H4 (cell line): ENCODE results near the gene KRTAP5-5. TPM values are rescaled to one million over a fixed set of nuclear protein-coding genes. Genes with fewer than 3 reads are reported as not detected.
A peak's percentile ranks its signal among the peaks of the same experiment; 100 is the strongest.
"Not testable (repeated sequence)": the region's sequence is repeated elsewhere in the genome, so short reads cannot be mapped to it uniquely, and the experiment has no call there.

ENCODE experiments used
- DNase-seq: peaks from one replicate; pipeline ENCODE4 v3.0.0-alpha.2; 2015; ENCODE audit warnings: low spot score
- total RNA-seq: library from RNA; depleted of rRNA; stranded (reverse); fragments of >200 nt; shearing (Covaris generic); gene quantifications from 2 replicates; pipeline ENCODE4 v1.2.3, GENCODE V29; 2014; rRNA removed

Gene KRTAP5-5
- total RNA-seq = not detected in 2 replicates

GRCh38 chr11:1629326-1630185 is at the start of gene KRTAP5-5:
Gene KRTAP5-5 (plus strand): TSS chr11:1629775. CDS start chr11:1629841, 66 bp downstream.
- no peak for DNase-seq

GRCh38 chr11:1581976-1582375 is 47.6 kb upstream of the KRTAP5-5 start:
- no peak for DNase-seq

GRCh38 chr11:1582909-1583308 is 46.7 kb upstream of the KRTAP5-5 start:
- not testable (repeated sequence) for DNase-seq

- not testable (repeated sequence) for DNase-seq
These were observed 44.8 kb upstream of the KRTAP5-5 start, which contains the start of gene KRTAP5-1 for GRCh38 chr11:1584661-1585370. Gene KRTAP5-1 (minus strand): TSS chr11:1585283. CDS start chr11:1585249, 34 bp downstream.

- no peak for DNase-seq
These were observed 42.9 kb upstream of the KRTAP5-5 start for GRCh38 chr11:1586699-1587098.

- DNase-seq = peak; percentile 48
These were observed 40.2 kb upstream of the KRTAP5-5 start for GRCh38 chr11:1589191-1589963.

- DNase-seq = no peak
These were observed 39.6 kb upstream of the KRTAP5-5 start for GRCh38 chr11:1589996-1590395.

- no peak for DNase-seq
These were observed 36.9 kb upstream of the KRTAP5-5 start for GRCh38 chr11:1592628-1593027.

GRCh38 chr11:1595994-1596575 is 33.5 kb upstream of the KRTAP5-5 start:
- DNase-seq = not testable (repeated sequence)

GRCh38 chr11:1596576-1597121 is 32.9 kb upstream of the KRTAP5-5 start:
- DNase-seq = not testable (repeated sequence)

- no peak for DNase-seq
These were observed 32.1 kb upstream of the KRTAP5-5 start for GRCh38 chr11:1597331-1597993.

- DNase-seq = no peak
These were observed 31.6 kb upstream of the KRTAP5-5 start, which contains the start of gene KRTAP5-2 for GRCh38 chr11:1597994-1598380. Gene KRTAP5-2 (minus strand): TSS chr11:1598294. CDS start chr11:1598250, 44 bp downstream.

- not testable (repeated sequence) for DNase-seq
These were observed 31.2 kb upstream of the KRTAP5-5 start for GRCh38 chr11:1598406-1598805.

GRCh38 chr11:1598816-1599215 is 30.8 kb upstream of the KRTAP5-5 start:
- DNase-seq = no peak

GRCh38 chr11:1600626-1601025 is 28.9 kb upstream of the KRTAP5-5 start:
- no peak for DNase-seq

GRCh38 chr11:1601663-1602062 is 27.9 kb upstream of the KRTAP5-5 start:
- DNase-seq = not testable (repeated sequence)

- DNase-seq = no peak
These were observed 25.9 kb upstream of the KRTAP5-5 start for GRCh38 chr11:1603629-1604028.

GRCh38 chr11:1604181-1604580 is 25.4 kb upstream of the KRTAP5-5 start:
- DNase-seq = no peak

GRCh38 chr11:1604711-1605110 is 24.9 kb upstream of the KRTAP5-5 start:
- DNase-seq = no peak

GRCh38 chr11:1605923-1606322 is 23.7 kb upstream of the KRTAP5-5 start:
- not testable (repeated sequence) for DNase-seq
